OCI-LY3 (cell line): ENCODE results near the gene PLAAT4.

Experiments
- EZH2phosphoT487 ChIP-seq: fragments of 200-600 bp; shearing (Covaris generic); IDR thresholded peaks from 2 replicates; pipeline ENCODE4 v1.6.1; 2018; ENCODE audit warnings: antibody characterized with exemption, mixed run types, low read depth
- TF ChIP-seq, protein P1 (sequence below): fragments of 200-600, 300-600 bp; sonication (generic); IDR thresholded peaks from 2 replicates; pipeline ENCODE4 v1.5.1; 2014; ENCODE audit warnings: antibody characterized with exemption, low read length, low read depth

- TF ChIP-seq, protein P1, sequence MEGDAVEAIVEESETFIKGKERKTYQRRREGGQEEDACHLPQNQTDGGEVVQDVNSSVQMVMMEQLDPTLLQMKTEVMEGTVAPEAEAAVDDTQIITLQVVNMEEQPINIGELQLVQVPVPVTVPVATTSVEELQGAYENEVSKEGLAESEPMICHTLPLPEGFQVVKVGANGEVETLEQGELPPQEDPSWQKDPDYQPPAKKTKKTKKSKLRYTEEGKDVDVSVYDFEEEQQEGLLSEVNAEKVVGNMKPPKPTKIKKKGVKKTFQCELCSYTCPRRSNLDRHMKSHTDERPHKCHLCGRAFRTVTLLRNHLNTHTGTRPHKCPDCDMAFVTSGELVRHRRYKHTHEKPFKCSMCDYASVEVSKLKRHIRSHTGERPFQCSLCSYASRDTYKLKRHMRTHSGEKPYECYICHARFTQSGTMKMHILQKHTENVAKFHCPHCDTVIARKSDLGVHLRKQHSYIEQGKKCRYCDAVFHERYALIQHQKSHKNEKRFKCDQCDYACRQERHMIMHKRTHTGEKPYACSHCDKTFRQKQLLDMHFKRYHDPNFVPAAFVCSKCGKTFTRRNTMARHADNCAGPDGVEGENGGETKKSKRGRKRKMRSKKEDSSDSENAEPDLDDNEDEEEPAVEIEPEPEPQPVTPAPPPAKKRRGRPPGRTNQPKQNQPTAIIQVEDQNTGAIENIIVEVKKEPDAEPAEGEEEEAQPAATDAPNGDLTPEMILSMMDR = no peak
- no peak for TF ChIP-seq EZH2phosphoT487
Measured at GRCh38 chr11:63583357-63583677, 46.7 kb downstream of the PLAAT4 start.
